Posterior cingulate gyrus (tissue), 11 donors: Measurements from ENCODE around the gene C1orf174.
"Not testable (repeated sequence)": the region's sequence is repeated elsewhere in the genome, so short reads cannot be mapped to it uniquely, and the experiment has no call there.

Experiments
- DNase-seq, 10 donors: peaks; one replicate each; pipeline versions ENCODE4 v3.0.0 to v3.0.0-alpha.2; 2020 to 2021; ENCODE audit warnings: mixed read lengths in 3 of 10
- intact Hi-C: fragments of 100-400 bp; cut with DNase I; formaldehyde crosslinking; loops from one replicate; pipeline ENCODE4 v1.15.1; 2023

The C1orf174 gene

GRCh38 chr1:3928586-3928985 lies 28.5 kb upstream of the C1orf174 start:
- intact Hi-C loops, result no loop called here
- DNase-seq, result peak in 3 of 10 donors; percentile 30 to 69 (median 57)

GRCh38 chr1:3926956-3927355 lies 26.9 kb upstream of the C1orf174 start:
- intact Hi-C loops, result no loop called here
- no peak for DNase-seq

- DNase-seq, result peak in 3 of 10 donors; percentile 23 to 59 (median 44)
- intact Hi-C loops, result no loop called here
Measured at GRCh38 chr1:3925762-3926161, 25.7 kb upstream of the C1orf174 start.

GRCh38 chr1:3925256-3925655 lies 25.2 kb upstream of the C1orf174 start:
- DNase-seq, result peak in 3 of 10 donors; percentile 52 to 70 (median 61)
- intact Hi-C loops, result no loop called here

- peak in 5 of 10 donors; percentile 18 to 89 (median 72) for DNase-seq
- intact Hi-C loops, result no loop called here
Measured at GRCh38 chr1:3924825-3925220, 24.8 kb upstream of the C1orf174 start.

- peak in 4 of 10 donors; percentile 25 to 82 (median 64) for DNase-seq
- intact Hi-C loops, result no loop called here
Measured at GRCh38 chr1:3924186-3924824, 24.2 kb upstream of the C1orf174 start.

GRCh38 chr1:3923378-3924185 lies 23.5 kb upstream of the C1orf174 start:
- intact Hi-C loops, result no loop called here
- peak in 4 of 10 donors; percentile 6 to 70 (median 60) for DNase-seq

GRCh38 chr1:3922851-3923250 lies 22.8 kb upstream of the C1orf174 start:
- intact Hi-C loops, result no loop called here
- DNase-seq, result peak in 3 of 10 donors; percentile 7 to 24 (median 9)

- DNase-seq, result peak in 2 of 10 donors; percentile 1 to 4
- intact Hi-C loops, result no loop called here
Measured at GRCh38 chr1:3922201-3922725, 22.2 kb upstream of the C1orf174 start.

- intact Hi-C loops, result no loop called here
- peak in 1 of 10 donors; percentile 40 for DNase-seq
Measured at GRCh38 chr1:3921765-3922164, 21.7 kb upstream of the C1orf174 start.

GRCh38 chr1:3919706-3920105 lies 19.6 kb upstream of the C1orf174 start:
- intact Hi-C loops, result no loop called here
- DNase-seq, result peak in 2 of 10 donors; percentile 9 to 65

- intact Hi-C loops, result no loop called here
- DNase-seq, result peak in 3 of 10 donors; percentile 13 to 65 (median 42)
Measured at GRCh38 chr1:3918966-3919611, 19.0 kb upstream of the C1orf174 start.

GRCh38 chr1:3918359-3918758 lies 18.3 kb upstream of the C1orf174 start:
- intact Hi-C loops, result not testable (repeated sequence)
- peak in 1 of 10 donors; percentile 8 for DNase-seq

- intact Hi-C loops, result no loop called here
- peak in 2 of 10 donors; percentile 56 to 67 for DNase-seq
Measured at GRCh38 chr1:3917761-3918160, 17.7 kb upstream of the C1orf174 start.

- peak in 2 of 10 donors; percentile 57 to 71 for DNase-seq
- intact Hi-C loops, result no loop called here
Measured at GRCh38 chr1:3915551-3916121, 15.6 kb upstream of the C1orf174 start.

GRCh38 chr1:3914911-3915310 lies 14.8 kb upstream of the C1orf174 start:
- intact Hi-C loops, result no loop called here
- peak in 2 of 10 donors; percentile 54 to 58 for DNase-seq

GRCh38 chr1:3914331-3914851 lies 14.3 kb upstream of the C1orf174 start:
- peak in 2 of 10 donors; percentile 63 to 79 for DNase-seq
- intact Hi-C loops, result no loop called here

GRCh38 chr1:3912809-3913685 lies 13.0 kb upstream of the C1orf174 start:
- intact Hi-C loops, result no loop called here
- peak in 2 of 10 donors; percentile 57 to 59 for DNase-seq
